ENCODE measurements around the gene CROCC2. TPM values are rescaled to one million over a fixed set of nuclear protein-coding genes. Genes with fewer than 3 reads are reported as not detected.

The CROCC2 gene
- total RNA-seq, 1 donor from 2014 or later = 0.12 TPM

GRCh38 chr2:240934701-240935102, 28.6 kb downstream of the CROCC2 start:
- no peak for ATAC-seq

DNA sequence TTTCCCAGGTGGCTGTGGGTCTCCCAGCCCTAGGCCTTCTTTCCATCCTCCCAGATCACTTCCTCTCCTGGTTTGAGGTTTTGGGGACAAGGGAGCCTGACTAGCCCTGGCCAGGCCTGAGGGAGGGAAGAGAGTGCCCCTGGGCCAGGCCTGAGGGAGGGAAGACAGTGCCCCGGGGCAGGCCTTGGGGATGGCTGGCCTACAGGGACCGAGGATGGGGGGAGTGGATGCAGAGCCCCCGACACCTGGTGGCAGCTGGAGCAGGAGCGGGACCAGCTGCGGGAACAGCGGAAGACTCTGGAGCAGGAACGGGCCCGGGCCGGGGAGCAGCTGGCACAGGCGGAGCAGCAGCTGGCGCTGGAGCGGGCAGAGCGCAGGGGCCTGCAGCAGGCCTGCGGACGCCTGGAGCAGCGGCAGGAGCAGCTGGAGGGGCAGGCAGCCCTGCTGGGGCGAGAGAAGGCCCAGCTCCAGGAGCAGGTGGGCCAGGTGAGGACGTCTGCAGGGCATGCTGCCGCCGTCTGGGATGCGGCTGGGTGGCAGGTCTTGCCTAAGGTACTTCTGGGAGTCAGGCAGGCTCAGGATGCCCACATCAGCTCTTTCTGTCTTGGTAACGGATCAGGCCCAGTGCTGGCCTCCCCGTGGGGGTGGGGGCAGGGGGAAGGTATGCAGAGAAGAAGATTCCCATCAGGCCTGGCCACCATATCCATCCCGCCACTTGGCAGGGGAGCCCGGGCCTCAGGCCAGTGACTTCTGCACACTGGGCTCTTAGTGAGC, 29.2 kb downstream of the CROCC2 start:
- ATAC-seq = no peak

DNA sequence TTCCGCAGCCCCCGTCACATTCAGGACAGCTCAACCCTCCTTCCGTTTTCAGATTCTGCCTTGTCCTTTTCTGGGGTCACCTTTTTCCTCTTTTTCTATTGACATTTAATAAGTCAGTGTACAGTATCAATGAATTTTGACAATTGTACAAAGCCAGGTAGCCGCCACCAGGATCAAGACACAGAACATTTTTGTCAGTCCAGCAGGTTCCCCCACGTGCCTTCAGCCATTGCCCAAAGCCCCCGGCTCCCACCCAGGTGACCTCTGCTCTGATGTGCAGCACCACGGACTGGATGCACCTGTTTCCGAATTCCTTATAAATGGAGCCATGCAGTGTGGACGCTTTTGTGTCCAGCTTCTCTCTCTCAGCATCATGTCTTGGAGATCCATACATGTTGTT, 30.0 kb downstream of the CROCC2 start:
- ATAC-seq = no peak

GRCh38 chr2:240946046-240946445, 39.9 kb downstream of the CROCC2 start:
- peak; percentile 41 for ATAC-seq

- ATAC-seq = peak; percentile 93
These were observed 40.5 kb downstream of the CROCC2 start for GRCh38 chr2:240946654-240947053.

GRCh38 chr2:240947176-240947575, 41.0 kb downstream of the CROCC2 start:
- no peak for ATAC-seq

- ATAC-seq = no peak
These were observed 41.5 kb downstream of the CROCC2 start for GRCh38 chr2:240947607-240948006.

- ATAC-seq = no peak
These were observed 42.0 kb downstream of the CROCC2 start for GRCh38 chr2:240948086-240948485.

DNA sequence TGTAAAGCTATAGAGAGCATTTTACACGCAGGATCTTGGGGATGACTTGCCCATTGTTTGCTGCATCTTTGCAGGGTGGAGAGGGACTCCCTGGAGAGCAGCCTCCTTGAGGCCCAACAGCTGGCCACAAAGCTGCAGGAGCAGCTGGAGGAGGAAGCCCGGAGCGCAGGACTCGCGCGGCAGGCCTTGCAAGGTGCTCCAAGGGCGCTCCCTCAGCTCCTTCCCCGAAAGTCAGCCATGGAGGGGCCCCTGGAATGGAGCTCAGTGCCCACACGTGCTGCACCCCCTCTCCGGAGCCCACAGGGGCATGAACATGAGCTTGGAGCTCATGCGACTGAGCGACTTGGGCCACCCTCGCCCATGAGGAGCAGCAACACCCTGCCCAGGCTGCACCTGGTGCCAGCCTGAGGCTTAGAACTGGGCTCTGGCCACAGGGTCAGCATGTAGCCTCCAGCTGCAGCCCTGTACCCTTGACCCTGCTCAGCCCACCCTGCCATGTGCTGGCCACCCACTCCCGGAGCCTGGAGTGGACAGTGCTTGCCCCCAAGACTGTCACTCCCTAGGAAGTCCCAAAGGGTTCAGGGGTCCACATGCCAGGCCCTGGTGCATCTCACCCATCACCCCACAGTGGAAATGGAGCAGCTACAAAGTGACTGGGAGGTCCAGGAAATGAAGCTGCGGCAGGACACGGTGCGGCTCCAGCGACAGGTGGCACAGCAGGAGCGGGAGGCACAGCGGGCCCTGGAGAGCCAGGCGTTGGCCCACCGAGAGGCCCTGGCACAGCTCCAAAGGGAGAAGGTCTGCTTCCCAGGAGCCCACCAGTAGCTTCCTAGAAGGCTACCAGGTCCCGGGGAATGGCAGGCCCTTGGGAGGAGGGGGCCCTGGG, 43.0 kb downstream of the CROCC2 start:
- ATAC-seq = no peak

DNA sequence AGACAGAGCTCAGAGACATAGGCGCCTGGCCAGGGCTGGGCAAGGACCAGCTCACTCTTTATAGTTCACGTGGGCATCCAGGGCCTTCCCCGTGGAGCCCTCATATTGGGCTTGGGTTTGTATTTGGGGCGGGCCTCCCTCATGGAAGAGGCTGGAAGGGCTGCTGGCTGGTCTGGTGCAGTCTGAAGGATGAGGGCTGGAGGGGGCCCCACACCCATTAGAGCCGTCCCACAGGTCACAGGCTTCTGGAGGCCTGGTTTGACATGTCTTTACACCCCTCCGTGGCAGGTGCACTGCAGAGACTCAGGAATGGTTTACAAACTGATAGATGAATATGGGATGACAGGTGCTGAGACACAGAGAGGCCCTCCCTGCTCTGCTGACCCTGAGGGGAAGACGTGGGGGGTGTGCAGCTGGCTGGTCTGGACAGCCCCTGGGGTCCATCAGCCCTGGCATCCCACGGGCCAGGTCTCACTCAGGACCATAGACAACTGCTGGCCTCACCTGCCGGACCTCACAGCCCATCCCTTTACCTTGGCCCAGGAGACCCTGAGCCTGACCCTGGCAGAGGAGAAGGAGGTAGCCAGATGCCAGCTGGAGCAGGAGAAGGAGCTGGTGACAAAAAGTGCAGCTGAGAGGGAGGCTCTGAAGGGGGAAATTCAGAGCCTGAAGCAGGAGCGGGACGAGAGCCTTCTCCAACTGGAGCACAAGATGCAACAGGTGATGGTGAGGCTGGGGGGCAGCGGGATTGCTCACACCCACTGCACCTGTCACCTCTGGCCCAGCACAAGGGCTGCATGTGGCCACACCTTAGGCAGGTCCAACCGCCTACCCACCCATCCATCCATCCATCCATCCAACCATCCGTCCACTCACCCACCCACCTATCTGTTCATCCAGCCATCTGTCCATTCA, 43.9 kb downstream of the CROCC2 start:
- no peak for ATAC-seq

GRCh38 chr2:240951045-240951594, 45.0 kb downstream of the CROCC2 start:
- ATAC-seq = no peak

- no peak for ATAC-seq
These were observed 46.5 kb downstream of the CROCC2 start for GRCh38 chr2:240952496-240953246.

DNA sequence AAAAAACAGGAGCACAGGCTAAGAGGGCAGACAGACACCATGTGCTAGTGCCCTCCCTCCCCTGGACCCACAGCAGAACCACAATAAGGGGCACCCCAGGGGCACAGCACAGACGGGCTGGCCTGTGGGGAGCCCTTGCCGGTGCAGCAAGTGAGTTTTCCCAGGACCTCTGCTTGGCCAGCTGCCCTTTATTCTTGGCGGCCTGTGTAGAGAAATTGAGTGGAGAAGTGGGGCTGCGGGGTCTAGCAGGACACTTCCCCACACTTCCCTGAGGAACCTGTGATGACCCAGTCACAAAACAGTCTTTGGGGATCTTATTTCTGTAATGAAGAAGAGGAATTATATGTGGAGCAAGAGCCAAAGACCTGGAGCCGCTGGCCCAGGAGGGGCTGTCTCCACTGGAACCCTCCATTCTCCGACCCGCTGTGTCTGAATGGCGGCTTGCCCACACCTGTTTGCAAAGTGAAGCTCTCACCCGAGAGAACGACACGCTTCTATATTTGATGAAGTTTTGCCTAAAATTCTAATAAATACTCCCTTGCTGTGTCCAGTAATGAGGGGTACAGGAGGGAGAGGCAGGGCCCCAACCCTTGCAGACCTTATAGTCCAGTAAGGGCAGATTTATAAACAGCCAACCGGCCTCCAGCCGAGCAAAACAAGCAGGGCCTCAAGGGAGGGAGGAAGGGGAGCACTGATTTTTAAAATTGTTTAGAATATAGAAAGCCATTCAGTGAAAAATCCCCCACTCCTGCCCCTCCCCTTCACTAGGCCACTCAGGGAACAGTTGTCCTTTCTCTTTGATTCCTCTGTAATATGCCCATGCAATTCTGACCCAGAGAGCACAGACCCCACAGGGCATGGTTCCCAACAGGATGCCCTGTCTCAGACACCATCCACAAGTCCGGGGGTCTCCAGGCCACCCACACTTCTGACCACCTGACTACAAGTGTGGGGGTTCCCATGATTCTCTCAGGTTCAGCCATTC, 47.6 kb downstream of the CROCC2 start:
- ATAC-seq = no peak

GRCh38 chr2:240954436-240955305, 48.5 kb downstream of the CROCC2 start:
- no peak for ATAC-seq

DNA sequence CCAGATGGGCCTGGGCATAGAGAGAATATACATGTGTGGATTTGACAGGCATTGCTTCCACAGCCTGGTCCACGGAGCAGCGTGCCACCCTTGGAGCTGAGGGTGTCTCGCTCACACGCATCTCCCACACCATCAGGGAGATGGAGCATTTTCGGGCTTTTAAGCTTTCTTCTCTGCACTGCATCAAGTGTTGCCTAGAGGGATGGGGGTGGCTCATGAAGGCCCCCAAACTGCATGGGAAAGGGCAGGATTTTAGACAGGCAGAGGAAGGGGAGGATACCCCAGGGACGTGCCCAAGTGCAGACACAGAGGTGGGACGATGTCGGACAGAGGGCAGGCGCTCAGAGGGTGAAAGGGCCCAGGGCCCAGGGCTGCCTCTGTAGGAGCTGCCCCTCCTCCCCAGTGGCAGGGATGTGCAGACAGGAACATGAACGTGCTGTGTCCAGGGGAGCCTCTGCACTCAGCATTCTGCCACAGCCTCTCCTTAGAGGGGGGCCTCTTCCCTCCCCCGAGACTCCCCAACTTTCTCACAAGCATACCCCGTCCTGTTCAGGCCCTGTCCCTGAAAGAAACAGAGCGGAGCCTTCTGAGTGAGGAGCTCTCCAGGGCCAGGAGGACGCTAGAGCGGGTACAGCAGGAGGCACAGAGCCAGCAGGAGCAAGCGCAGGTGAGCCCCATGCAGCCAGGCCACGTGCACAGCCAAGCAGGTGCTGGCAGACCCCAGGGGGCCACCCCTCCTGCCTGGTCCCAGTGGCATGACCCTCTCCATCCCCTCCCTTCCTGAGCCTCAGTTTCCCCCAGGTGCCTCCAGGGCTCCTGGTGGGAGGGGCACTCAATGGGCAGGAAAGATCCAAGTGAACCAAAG, 49.4 kb downstream of the CROCC2 start:
- ATAC-seq = no peak

DNA sequence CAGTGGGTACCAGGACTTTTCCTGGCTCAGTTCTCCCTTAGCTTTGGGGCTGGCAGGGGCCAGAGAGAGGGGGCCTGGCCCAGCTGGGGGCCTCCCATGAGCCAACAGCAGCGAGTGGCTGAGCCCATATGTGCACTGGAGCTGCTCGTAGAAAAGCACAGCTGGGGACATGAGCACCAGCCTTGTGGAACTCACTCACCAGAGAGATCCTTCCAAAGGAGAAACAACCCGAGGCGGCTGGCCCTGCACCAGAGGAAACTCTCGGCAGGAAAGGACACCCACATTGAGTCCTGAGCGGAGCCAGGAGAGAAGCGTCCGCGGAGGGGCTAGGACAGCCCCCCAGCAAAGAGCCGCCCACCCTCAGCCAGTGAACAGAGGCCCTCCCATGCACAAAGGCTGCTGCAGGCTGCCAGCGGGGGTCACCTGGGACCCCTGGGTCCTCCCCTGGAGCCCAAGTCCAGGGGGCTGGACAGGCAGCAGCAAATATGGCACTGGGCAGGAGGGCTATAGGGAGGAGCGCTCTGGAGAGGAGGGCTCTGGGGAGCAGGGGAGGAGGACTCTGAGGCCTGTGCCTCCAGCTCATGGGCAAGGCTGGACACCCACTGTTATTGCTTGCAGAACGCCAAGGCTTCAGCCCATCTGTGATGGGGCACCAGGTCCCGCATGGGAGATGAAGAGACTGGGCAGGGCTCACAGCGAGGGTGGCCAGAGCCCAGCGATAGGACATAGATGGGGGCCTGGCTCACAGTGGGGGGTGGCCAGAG, 50.2 kb downstream of the CROCC2 start:
- ATAC-seq = no peak

DNA sequence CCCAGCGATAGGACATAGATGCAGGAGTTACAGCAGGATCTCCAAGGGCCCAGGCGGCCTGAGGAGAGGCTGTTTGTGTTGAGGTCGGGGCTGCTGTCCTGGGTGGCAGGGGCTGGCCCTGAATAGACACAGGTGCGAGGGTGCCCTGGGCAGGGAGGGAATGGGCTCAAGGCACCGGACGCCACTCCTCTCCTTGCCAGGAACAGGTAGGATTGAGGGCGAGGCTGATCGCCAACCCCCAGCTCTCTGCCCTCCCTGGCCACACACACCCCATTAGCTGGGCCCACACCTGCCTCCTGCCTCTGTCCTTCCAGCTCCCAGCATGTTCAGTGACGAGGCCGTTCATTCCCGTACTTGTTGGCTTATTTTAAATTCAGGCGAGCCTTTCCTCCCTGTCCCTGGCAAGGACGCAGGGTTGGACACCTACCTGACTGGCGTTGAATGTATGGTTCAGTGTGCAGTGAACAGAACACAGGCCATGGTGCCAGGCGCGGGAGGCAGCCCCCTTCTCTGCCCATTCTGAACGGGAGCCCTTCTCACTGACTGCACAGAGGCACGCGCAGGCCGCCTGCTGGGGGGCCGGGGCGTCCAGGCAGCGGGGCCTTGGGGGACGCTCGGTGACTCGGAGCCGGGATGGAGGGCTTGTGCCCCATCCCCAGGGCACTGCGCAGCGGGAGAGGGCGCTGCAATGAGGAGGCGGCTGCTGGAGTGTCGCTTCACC, 51.0 kb downstream of the CROCC2 start:
- no peak for ATAC-seq
